HEK293 (cell line): ENCODE measurements around the gene CISH.

Source experiments
- REST ChIP-seq: fragments of 450-650 bp; formaldehyde crosslinking; IDR thresholded peaks from 2 replicates; pipeline ENCODE4 v1.5.1; 2016; ENCODE audit warnings: missing biosample characterization, missing genetic modification characterization
- YY1 ChIP-seq: fragments of 450-650 bp; formaldehyde crosslinking; IDR thresholded peaks from 2 replicates; pipeline ENCODE4 v1.5.1; 2018; ENCODE audit warnings: missing biosample characterization, missing genetic modification characterization
- ZNF169 ChIP-seq: fragments of 450-650 bp; formaldehyde crosslinking; IDR thresholded peaks from 2 replicates; pipeline ENCODE4 v1.5.1; 2016; ENCODE audit warnings: missing biosample characterization, missing genetic modification characterization
- ZNF18 ChIP-seq: fragments of 450-650 bp; formaldehyde crosslinking; IDR thresholded peaks from 2 replicates; pipeline ENCODE4 v1.5.1; 2016; ENCODE audit warnings: missing biosample characterization, missing genetic modification characterization
- ZNF19 ChIP-seq: fragments of 450-650 bp; formaldehyde crosslinking; IDR thresholded peaks from 2 replicates; pipeline ENCODE4; 2016; ENCODE audit warnings: missing biosample characterization, missing genetic modification characterization, low read depth
- ZNF416 ChIP-seq: fragments of 450-650 bp; formaldehyde crosslinking; IDR thresholded peaks from 2 replicates; pipeline ENCODE4 v1.5.1; 2016; ENCODE audit warnings: missing biosample characterization, missing genetic modification characterization
- ZNF514 ChIP-seq: fragments of 450-650 bp; formaldehyde crosslinking; IDR thresholded peaks from 2 replicates; pipeline ENCODE4 v1.5.1; 2016; ENCODE audit warnings: missing biosample characterization, missing genetic modification characterization
- ZNF560 ChIP-seq: fragments of 450-650 bp; formaldehyde crosslinking; IDR thresholded peaks from 2 replicates; pipeline ENCODE4 v1.5.1; 2017; ENCODE audit warnings: missing biosample characterization, missing genetic modification characterization, borderline replicate concordance
- ZNF660 ChIP-seq: fragments of 450-650 bp; IDR thresholded peaks from 2 replicates; pipeline ENCODE4 v1.5.1; 2018; ENCODE audit warnings: missing biosample characterization, mild to moderate bottlenecking, missing genetic modification characterization
- TF ChIP-seq, protein P1 (sequence below): fragments of 450-650 bp; formaldehyde crosslinking; IDR thresholded peaks from 2 replicates; pipeline ENCODE4 v1.5.1; 2016; ENCODE audit warnings: missing biosample characterization, missing genetic modification characterization
- TF ChIP-seq, protein P2 (sequence below): fragments of 450-650 bp; IDR thresholded peaks from 2 replicates; pipeline ENCODE4 v1.5.1; 2018; ENCODE audit warnings: missing biosample characterization, mild to moderate bottlenecking, missing genetic modification characterization
- TF ChIP-seq, protein P3 (sequence below): fragments of 450-650 bp; formaldehyde crosslinking; IDR thresholded peaks from 2 replicates; pipeline ENCODE4 v1.5.1; 2016; ENCODE audit warnings: missing biosample characterization, missing genetic modification characterization

- TF ChIP-seq ZNF514 (tag by site-specific recombination) (no peak), ZNF18 (no peak), ZNF416 (tag by site-specific recombination) (no peak), REST (tag by site-specific recombination) (no peak), ZNF560 (no peak), ZNF660 (tag by site-specific recombination) (no peak), YY1 (tag by site-specific recombination) (no peak), ZNF169 (tag by site-specific recombination) (no peak), ZNF19 (tag by site-specific recombination) (no peak)
- TF ChIP-seq, protein P1, sequence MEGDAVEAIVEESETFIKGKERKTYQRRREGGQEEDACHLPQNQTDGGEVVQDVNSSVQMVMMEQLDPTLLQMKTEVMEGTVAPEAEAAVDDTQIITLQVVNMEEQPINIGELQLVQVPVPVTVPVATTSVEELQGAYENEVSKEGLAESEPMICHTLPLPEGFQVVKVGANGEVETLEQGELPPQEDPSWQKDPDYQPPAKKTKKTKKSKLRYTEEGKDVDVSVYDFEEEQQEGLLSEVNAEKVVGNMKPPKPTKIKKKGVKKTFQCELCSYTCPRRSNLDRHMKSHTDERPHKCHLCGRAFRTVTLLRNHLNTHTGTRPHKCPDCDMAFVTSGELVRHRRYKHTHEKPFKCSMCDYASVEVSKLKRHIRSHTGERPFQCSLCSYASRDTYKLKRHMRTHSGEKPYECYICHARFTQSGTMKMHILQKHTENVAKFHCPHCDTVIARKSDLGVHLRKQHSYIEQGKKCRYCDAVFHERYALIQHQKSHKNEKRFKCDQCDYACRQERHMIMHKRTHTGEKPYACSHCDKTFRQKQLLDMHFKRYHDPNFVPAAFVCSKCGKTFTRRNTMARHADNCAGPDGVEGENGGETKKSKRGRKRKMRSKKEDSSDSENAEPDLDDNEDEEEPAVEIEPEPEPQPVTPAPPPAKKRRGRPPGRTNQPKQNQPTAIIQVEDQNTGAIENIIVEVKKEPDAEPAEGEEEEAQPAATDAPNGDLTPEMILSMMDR (tag by site-specific recombination): no peak
- TF ChIP-seq, protein P2, sequence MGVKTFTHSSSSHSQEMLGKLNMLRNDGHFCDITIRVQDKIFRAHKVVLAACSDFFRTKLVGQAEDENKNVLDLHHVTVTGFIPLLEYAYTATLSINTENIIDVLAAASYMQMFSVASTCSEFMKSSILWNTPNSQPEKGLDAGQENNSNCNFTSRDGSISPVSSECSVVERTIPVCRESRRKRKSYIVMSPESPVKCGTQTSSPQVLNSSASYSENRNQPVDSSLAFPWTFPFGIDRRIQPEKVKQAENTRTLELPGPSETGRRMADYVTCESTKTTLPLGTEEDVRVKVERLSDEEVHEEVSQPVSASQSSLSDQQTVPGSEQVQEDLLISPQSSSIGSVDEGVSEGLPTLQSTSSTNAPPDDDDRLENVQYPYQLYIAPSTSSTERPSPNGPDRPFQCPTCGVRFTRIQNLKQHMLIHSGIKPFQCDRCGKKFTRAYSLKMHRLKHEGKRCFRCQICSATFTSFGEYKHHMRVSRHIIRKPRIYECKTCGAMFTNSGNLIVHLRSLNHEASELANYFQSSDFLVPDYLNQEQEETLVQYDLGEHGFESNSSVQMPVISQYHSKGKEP (tag by site-specific recombination): no peak
- TF ChIP-seq, protein P3, sequence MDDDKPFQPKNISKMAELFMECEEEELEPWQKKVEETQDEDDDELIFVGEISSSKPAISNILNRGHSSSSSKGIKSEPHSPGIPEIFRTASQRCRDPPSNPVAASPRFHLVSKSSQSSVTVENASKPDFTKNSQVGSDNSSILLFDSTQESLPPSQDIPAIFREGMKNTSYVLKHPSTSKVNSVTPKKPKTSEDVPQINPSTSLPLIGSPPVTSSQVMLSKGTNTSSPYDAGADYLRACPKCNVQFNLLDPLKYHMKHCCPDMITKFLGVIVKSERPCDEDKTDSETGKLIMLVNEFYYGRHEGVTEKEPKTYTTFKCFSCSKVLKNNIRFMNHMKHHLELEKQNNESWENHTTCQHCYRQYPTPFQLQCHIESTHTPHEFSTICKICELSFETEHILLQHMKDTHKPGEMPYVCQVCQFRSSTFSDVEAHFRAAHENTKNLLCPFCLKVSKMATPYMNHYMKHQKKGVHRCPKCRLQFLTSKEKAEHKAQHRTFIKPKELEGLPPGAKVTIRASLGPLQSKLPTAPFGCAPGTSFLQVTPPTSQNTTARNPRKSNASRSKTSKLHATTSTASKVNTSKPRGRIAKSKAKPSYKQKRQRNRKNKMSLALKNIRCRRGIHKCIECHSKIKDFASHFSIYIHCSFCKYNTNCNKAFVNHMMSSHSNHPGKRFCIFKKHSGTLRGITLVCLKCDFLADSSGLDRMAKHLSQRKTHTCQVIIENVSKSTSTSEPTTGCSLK (tag by site-specific recombination): no peak
These were observed 54.5 kb downstream of the CISH start for GRCh38 chr3:50557106-50557505.
